Measurements from ENCODE around the gene CLEC2A.

DNA sequence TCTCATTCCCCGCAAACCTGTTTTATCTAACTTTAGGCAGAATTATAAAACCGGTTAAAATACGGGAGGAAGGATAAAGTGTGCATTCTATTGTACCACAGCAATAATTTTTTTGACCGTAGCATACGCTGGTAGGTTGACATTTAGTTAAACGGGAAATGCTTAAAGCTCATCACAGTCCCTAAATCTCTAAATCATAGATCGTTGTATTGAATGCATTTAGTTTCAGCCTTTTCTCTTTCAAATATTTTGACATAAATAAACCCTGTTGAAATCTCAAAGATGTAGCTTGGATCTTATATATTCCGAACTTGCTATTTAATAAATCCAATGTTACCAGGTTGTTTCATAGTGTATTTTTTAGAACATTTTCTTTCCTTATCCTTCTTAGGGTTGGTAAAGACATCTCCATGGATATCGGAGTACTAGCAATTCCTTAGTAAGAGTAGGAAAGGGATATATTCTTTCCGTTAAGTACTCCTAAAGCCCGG, 63.8 kb downstream of the CLEC2A start:
- TF ChIP-seq, protein P1, sequence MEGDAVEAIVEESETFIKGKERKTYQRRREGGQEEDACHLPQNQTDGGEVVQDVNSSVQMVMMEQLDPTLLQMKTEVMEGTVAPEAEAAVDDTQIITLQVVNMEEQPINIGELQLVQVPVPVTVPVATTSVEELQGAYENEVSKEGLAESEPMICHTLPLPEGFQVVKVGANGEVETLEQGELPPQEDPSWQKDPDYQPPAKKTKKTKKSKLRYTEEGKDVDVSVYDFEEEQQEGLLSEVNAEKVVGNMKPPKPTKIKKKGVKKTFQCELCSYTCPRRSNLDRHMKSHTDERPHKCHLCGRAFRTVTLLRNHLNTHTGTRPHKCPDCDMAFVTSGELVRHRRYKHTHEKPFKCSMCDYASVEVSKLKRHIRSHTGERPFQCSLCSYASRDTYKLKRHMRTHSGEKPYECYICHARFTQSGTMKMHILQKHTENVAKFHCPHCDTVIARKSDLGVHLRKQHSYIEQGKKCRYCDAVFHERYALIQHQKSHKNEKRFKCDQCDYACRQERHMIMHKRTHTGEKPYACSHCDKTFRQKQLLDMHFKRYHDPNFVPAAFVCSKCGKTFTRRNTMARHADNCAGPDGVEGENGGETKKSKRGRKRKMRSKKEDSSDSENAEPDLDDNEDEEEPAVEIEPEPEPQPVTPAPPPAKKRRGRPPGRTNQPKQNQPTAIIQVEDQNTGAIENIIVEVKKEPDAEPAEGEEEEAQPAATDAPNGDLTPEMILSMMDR (conservative IDR thresholded peaks at IDR 0.05; ENCODE audit: low read length) = no peak
- no peak for TF ChIP-seq EZH2phosphoT487 (IDR thresholded peaks at IDR 0.05; ENCODE audit: borderline replicate concordance, low read depth, low read length)

All from OCI-LY7 (cell line).